HepG2 (cell line): ENCODE data around the gene CNTNAP1. TPM values are rescaled to one million over a fixed set of nuclear protein-coding genes. Genes with fewer than 3 reads are reported as not detected.
A peak's percentile ranks its signal among the peaks of the same experiment; 100 is the strongest.

Experiments
- ATAC-seq: fragments of 200-7000 bp; cut with Tn5 transposase; 3 replicates; pipeline ENCODE4 v1.9.1; 2020; ENCODE audit warnings: mild to moderate bottlenecking, moderate library complexity
- BruUV-seq: library from RNA; stranded (reverse); fragments of 400-500 nt; replicated peaks from 2 replicates; lab custom pipeline; 2021; lab: Mats Ljungman, UMichigan
- CTCF ChIA-PET: fragments of 300-600 bp; formaldehyde crosslinking; extraction: SDS; loops from one replicate; lab custom pipeline; 2021; ENCODE audit warnings: low total read pairs, inconsistent platforms, low intra/inter-chr PET ratio; lab: Yijun Ruan, JAX
- POLR2A ChIA-PET: fragments of 350-600 bp; sonication (Branson Sonifier 250); formaldehyde crosslinking; loops from one replicate; lab custom pipeline; 2020; ENCODE audit warnings: antibody characterized with exemption, inconsistent platforms; lab: Yijun Ruan, JAX
- DNase-seq: peaks from one replicate; pipeline ENCODE4 v3.0.0-alpha.2; 2015; ENCODE audit warnings: low spot score
- FAIRE-seq: peaks from 3 replicates; lab custom pipeline; 2011; peaks lifted over from hg19 to GRCh38; lab: Jason Lieb, UNC
- H2AFZ ChIP-seq: one replicate; pipeline ENCODE4 v1.6.1; 2011; ENCODE audit warnings: low read length, inconsistent platforms
- H3K27ac ChIP-seq: fragments of 300-600 bp; 3 replicates; pipeline ENCODE4 v1.8.0; 2011; ENCODE audit warnings: mixed run types, mild to moderate bottlenecking, mixed read lengths, low read length, inconsistent platforms; ENCODE audit not compliant: insufficient read depth; ENCODE audit errors: extremely low read length
- H3K27me3 ChIP-seq, 2 experiments: fragments of 200-600 bp in 1 of 2; 2 replicates in 1 of 2; 3 replicates in 1 of 2; pipeline versions ENCODE4 v1.6.0 to v1.8.0; 2011; ENCODE audit warnings: low read length in 2 of 2, mild to moderate bottlenecking in 2 of 2, moderate library complexity in 2 of 2, inconsistent platforms in 1 of 2; ENCODE audit not compliant: insufficient read depth in 2 of 2, control insufficient read depth in 1 of 2
- H3K36me3 ChIP-seq, 2 experiments: fragments of 200-600 bp in 1 of 2; replicated peaks in 1 of 2; 2 replicates in 1 of 2; 3 replicates in 1 of 2; pipeline versions ENCODE4 v1.5.1 to v1.8.0; 2011; ENCODE audit warnings: low read length in 2 of 2, inconsistent platforms in 1 of 2; ENCODE audit not compliant: insufficient read depth in 2 of 2, control insufficient read depth in 1 of 2
- H3K4me1 ChIP-seq: 2 replicates; pipeline ENCODE4 v1.5.1; 2012; ENCODE audit warnings: low read length, inconsistent platforms; ENCODE audit not compliant: insufficient read depth
- H3K4me2 ChIP-seq: 2 replicates; pipeline ENCODE4 v1.6.0; 2011; ENCODE audit warnings: low read depth, low read length, inconsistent platforms
- H3K4me3 ChIP-seq, 3 experiments: fragments of 200-600 bp in 1 of 3; sonication (generic), shearing (Covaris generic) in 1 of 3; replicated peaks in 1 of 3; 2 replicates each; pipeline ENCODE4 v1.5.1; 2011 to 2016; ENCODE audit warnings: low read length in 3 of 3, inconsistent platforms in 2 of 3, low read depth in 2 of 3, mild to moderate bottlenecking in 2 of 3, control low read depth in 1 of 3, mixed read lengths in 1 of 3; ENCODE audit not compliant: insufficient read depth in 1 of 3
- H3K79me2 ChIP-seq: one replicate; pipeline ENCODE4 v1.6.1; 2011; ENCODE audit warnings: low read length, inconsistent platforms; ENCODE audit not compliant: insufficient read depth
- H3K9ac ChIP-seq: 2 replicates; pipeline ENCODE4 v1.6.0; 2011; ENCODE audit warnings: mild to moderate bottlenecking, low read depth, low read length, inconsistent platforms; ENCODE audit not compliant: insufficient read depth
- H3K9me3 ChIP-seq: 2 replicates; pipeline ENCODE4 v1.5.1; 2012; ENCODE audit warnings: mild to moderate bottlenecking, low read length
- H4K20me1 ChIP-seq: 2 replicates; pipeline ENCODE4 v1.6.0; 2011; ENCODE audit warnings: inconsistent platforms, mild to moderate bottlenecking, low read length, moderate library complexity; ENCODE audit not compliant: insufficient read depth
- IRF2 ChIP-seq: IDR thresholded peaks from 2 replicates; pipeline ENCODE4 v1.6.1; 2018; ENCODE audit warnings: missing genetic modification reagents, missing compliant biosample characterization
- NFKBIZ ChIP-seq: IDR thresholded peaks from 2 replicates; pipeline ENCODE4 v1.6.1; 2018; ENCODE audit warnings: missing genetic modification reagents, missing compliant biosample characterization
- PAWR ChIP-seq: sonication (generic); formaldehyde crosslinking; IDR thresholded peaks from 2 replicates; pipeline ENCODE4 v1.4.0; 2020; ENCODE audit warnings: missing genetic modification reagents, mild to moderate bottlenecking, borderline replicate concordance
- RXRA ChIP-seq: sonication (generic); formaldehyde crosslinking; IDR thresholded peaks from 2 replicates; pipeline ENCODE4 v1.5.1; 2020; ENCODE audit warnings: missing genetic modification reagents
- TEAD3 ChIP-seq: optimal IDR thresholded peaks from 2 replicates; pipeline ENCODE3; 2016; ENCODE audit warnings: borderline replicate concordance
- WIZ ChIP-seq: sonication (generic); formaldehyde crosslinking; IDR thresholded peaks from 2 replicates; pipeline ENCODE4 v1.5.1; 2020; ENCODE audit warnings: mild to moderate bottlenecking, missing genetic modification reagents
- ZBTB38 ChIP-seq: sonication (generic); formaldehyde crosslinking; IDR thresholded peaks from 2 replicates; pipeline ENCODE4 v1.5.1; 2020; ENCODE audit warnings: mild to moderate bottlenecking, missing genetic modification reagents
- ZFP36L2 ChIP-seq: sonication (generic); formaldehyde crosslinking; IDR thresholded peaks from 2 replicates; pipeline ENCODE4 v1.4.0; 2020; ENCODE audit warnings: missing genetic modification reagents
- ZFP90 ChIP-seq: sonication (generic); formaldehyde crosslinking; IDR thresholded peaks from 2 replicates; pipeline ENCODE4 v1.8.0; 2022; ENCODE audit warnings: missing genetic modification reagents, mild to moderate bottlenecking, inconsistent platforms, borderline replicate concordance
- ZNF672 ChIP-seq: sonication (generic); formaldehyde crosslinking; IDR thresholded peaks from 2 replicates; pipeline ENCODE4 v1.8.1; 2022; ENCODE audit warnings: missing genetic modification reagents
- ZSCAN31 ChIP-seq: sonication (generic); formaldehyde crosslinking; IDR thresholded peaks from 2 replicates; pipeline ENCODE4 v1.5.0; 2020; ENCODE audit warnings: low read depth, mild to moderate bottlenecking, missing genetic modification reagents
- WGBS: methylation state at CpG from one replicate; pipeline ENCODE4 v1.1.6; 2017; ENCODE audit warnings: low lambda C conversion rate; 5-methylcytosine and 5-hydroxymethylcytosine counted together
- in situ Hi-C: cut with HindIII; loops from 2 replicates; pipeline ENCODE4 v1.10.0; 2017; ENCODE audit warnings: low pct_unique_long_range_greater_than_20kb; ENCODE audit not compliant: extremely low pct_ligation_motif_present
- intact Hi-C: fragments of 100-400 bp; cut with micrococcal nuclease; formaldehyde crosslinking; loops from one replicate; pipeline ENCODE4 v1.10.0; 2022; ENCODE audit not compliant: unreplicated experiment
- polyA plus RNA-seq, 8 experiments: library from polyadenylated mRNA; depleted of rRNA in 3 of 8; stranded (reverse) in 7 of 8; unstranded in 1 of 8; fragments of >200 nt; fragmentation: Illumina TruSeq in 4 of 8; extraction: Trizol in 4 of 8; gene quantifications; 2 replicates each; pipeline versions ENCODE4 v1.2.1 to v1.2.3, GENCODE V29; 2011 to 2016; ENCODE audit warnings: low read depth in 4 of 8, missing spikeins in 1 of 8, mixed read lengths in 1 of 8; ENCODE audit not compliant: insufficient read depth in 1 of 8
- total RNA-seq, 5 experiments: library from RNA; depleted of rRNA; stranded (reverse); fragments of >200 nt; fragmentation: Illumina TruSeq; extraction: Trizol; gene quantifications; 2 replicates each; pipeline ENCODE4 v1.2.3, GENCODE V29; 2016; ENCODE audit warnings: low read depth in 1 of 5
- TF ChIP-seq, protein P1 (sequence below): sonication (generic); formaldehyde crosslinking; IDR thresholded peaks from 2 replicates; pipeline ENCODE4 v1.5.0; 2020; ENCODE audit warnings: missing genetic modification reagents
- TF ChIP-seq, protein P2 (sequence below): sonication (generic); formaldehyde crosslinking; IDR thresholded peaks from 2 replicates; pipeline ENCODE4 v1.5.0; 2020; ENCODE audit warnings: missing genetic modification reagents
- TF ChIP-seq, protein P3 (sequence below): sonication (generic); formaldehyde crosslinking; conservative IDR thresholded peaks from 2 replicates; pipeline ENCODE4 v1.4.0; 2020; ENCODE audit warnings: missing genetic modification reagents
- TF ChIP-seq, protein P4 (sequence below): sonication (generic); formaldehyde crosslinking; IDR thresholded peaks from 2 replicates; pipeline ENCODE4 v1.5.1; 2020; ENCODE audit warnings: mild to moderate bottlenecking, missing genetic modification reagents, moderate library complexity

Gene CNTNAP1
- total and polyA plus RNA-seq, 2 of the 13 experiments (the other 11 are each of a cell fraction or from before 2014, with no cell fraction given), result 4.5 to 7.7 TPM

DNA sequence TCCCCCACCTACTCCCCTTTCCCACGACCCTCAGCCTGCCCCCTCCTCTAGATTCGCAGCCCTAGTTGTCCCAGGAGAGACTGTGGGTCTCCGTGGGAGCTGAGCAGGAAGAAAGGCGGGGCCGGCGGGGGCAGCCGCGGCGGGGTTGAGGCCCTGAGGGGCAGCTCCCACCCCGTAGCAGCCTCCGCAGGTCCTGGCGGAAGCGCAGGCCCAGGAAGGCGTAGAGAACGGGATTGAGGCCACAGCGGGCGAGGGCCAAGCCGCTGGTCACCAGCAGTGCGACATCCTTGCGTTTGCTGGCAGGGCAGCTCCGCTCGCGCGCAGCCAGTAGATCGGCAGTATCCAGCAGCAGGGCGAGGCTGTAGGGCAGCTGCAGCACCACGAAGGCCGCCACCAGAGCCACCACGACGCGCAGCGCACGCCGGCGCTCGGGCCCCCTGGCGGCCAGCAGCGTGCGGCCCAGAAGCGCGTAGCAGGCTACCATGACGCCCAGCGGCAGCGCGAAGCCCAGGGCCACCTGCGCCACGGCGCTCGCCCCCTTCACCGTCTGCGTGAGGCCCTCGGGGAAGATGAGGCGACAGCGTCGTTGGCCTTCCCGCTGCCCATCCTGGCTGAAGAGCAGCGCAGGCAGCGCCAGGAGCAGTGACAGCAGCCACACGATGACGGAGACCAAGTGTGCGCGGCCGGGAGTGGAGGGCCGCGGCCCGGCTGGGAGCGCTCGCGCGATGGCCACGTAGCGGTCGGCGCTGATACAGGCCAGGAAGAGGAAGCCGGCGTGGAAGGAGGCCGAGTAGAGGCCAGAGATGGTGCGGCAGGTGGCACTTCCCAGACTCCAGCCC lies 2.6 kb upstream of the CNTNAP1 start:
- Histone ChIP-seq H2AFZ (no peak overlapping the region), H3K9ac (peak overlapping the region; percentile 30; the same call in 1 of the 2 replicates), H3K4me3 (0 out of 6 replicates have a peak overlapping the region, but pooled peaks of 1 of the 3 experiments have one; percentile 88), H3K36me3 (no peaks in the 10 kb centered on the region), H3K79me2 (peaks cover 19% of the 10 kb centered on the region), H4K20me1 (no peaks in the 10 kb centered on the region; the same call in 1 of the 2 replicates), H3K9me3 (no peaks in the 10 kb centered on the region), H3K4me2 (peak overlapping the region; percentile 99), H3K27me3 (no peaks in the 10 kb centered on the region), H3K27ac (peak overlapping the region; percentile 35), H3K4me1 (peaks cover 54% of the 10 kb centered on the region)
- 94% methylated on average over 77 of the region's 78 CpGs for WGBS
- BruUV-seq, result no TSS peak
- DNase-seq (no peak), ATAC-seq (no peak), FAIRE-seq (no peak)
- in situ Hi-C loops, result no loop called here
- intact Hi-C loops, result loop anchor here (2.0 kb wide), 2 partner anchors 71 to 101 kb away; partner anchors contain the start of genes RETREG3 and TUBG1
- CTCF ChIA-PET, result interaction anchor here (1.7 kb wide), 1 partner anchor 61 kb away, joined by 6 read pairs; no protein-coding TSS in a partner anchor
- POLR2A ChIA-PET, result interaction anchor here (1.2 to 6.3 kb wide), 11 partner anchors 12 to 319 kb away, joined by 3 to 65 read pairs (median 8); partner anchors contain the start of genes PSMC3IP, RETREG3, RPL27 and TUBG1
- TF ChIP-seq IRF2 (CRISPR knock-in tag) (no peak), TEAD3 (CRISPR knock-in tag) (peak; percentile 22), RXRA (CRISPR knock-in tag) (0 out of 2 replicates have a peak, but pooled peaks have one; percentile 12), ZSCAN31 (CRISPR knock-in tag) (no peak), PAWR (no peak), NFKBIZ (CRISPR knock-in tag) (no peak), WIZ (0 out of 2 replicates have a peak, but pooled peaks have one; percentile 49), ZBTB38 (CRISPR knock-in tag) (peak; percentile 100), ZFP90 (CRISPR knock-in tag) (no peak), ZFP36L2 (no peak), ZNF672 (CRISPR knock-in tag) (no peak)
- TF ChIP-seq, protein P1, sequence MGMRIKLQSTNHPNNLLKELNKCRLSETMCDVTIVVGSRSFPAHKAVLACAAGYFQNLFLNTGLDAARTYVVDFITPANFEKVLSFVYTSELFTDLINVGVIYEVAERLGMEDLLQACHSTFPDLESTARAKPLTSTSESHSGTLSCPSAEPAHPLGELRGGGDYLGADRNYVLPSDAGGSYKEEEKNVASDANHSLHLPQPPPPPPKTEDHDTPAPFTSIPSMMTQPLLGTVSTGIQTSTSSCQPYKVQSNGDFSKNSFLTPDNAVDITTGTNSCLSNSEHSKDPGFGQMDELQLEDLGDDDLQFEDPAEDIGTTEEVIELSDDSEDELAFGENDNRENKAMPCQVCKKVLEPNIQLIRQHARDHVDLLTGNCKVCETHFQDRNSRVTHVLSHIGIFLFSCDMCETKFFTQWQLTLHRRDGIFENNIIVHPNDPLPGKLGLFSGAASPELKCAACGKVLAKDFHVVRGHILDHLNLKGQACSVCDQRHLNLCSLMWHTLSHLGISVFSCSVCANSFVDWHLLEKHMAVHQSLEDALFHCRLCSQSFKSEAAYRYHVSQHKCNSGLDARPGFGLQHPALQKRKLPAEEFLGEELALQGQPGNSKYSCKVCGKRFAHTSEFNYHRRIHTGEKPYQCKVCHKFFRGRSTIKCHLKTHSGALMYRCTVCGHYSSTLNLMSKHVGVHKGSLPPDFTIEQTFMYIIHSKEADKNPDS (CRISPR knock-in tag), result no peak
- TF ChIP-seq, protein P2, sequence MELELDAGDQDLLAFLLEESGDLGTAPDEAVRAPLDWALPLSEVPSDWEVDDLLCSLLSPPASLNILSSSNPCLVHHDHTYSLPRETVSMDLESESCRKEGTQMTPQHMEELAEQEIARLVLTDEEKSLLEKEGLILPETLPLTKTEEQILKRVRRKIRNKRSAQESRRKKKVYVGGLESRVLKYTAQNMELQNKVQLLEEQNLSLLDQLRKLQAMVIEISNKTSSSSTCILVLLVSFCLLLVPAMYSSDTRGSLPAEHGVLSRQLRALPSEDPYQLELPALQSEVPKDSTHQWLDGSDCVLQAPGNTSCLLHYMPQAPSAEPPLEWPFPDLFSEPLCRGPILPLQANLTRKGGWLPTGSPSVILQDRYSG (CRISPR knock-in tag), result no peak
- TF ChIP-seq, protein P3, sequence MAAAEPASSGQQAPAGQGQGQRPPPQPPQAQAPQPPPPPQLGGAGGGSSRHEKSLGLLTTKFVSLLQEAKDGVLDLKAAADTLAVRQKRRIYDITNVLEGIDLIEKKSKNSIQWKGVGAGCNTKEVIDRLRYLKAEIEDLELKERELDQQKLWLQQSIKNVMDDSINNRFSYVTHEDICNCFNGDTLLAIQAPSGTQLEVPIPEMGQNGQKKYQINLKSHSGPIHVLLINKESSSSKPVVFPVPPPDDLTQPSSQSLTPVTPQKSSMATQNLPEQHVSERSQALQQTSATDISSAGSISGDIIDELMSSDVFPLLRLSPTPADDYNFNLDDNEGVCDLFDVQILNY (CRISPR knock-in tag), result no peak
- TF ChIP-seq, protein P4, sequence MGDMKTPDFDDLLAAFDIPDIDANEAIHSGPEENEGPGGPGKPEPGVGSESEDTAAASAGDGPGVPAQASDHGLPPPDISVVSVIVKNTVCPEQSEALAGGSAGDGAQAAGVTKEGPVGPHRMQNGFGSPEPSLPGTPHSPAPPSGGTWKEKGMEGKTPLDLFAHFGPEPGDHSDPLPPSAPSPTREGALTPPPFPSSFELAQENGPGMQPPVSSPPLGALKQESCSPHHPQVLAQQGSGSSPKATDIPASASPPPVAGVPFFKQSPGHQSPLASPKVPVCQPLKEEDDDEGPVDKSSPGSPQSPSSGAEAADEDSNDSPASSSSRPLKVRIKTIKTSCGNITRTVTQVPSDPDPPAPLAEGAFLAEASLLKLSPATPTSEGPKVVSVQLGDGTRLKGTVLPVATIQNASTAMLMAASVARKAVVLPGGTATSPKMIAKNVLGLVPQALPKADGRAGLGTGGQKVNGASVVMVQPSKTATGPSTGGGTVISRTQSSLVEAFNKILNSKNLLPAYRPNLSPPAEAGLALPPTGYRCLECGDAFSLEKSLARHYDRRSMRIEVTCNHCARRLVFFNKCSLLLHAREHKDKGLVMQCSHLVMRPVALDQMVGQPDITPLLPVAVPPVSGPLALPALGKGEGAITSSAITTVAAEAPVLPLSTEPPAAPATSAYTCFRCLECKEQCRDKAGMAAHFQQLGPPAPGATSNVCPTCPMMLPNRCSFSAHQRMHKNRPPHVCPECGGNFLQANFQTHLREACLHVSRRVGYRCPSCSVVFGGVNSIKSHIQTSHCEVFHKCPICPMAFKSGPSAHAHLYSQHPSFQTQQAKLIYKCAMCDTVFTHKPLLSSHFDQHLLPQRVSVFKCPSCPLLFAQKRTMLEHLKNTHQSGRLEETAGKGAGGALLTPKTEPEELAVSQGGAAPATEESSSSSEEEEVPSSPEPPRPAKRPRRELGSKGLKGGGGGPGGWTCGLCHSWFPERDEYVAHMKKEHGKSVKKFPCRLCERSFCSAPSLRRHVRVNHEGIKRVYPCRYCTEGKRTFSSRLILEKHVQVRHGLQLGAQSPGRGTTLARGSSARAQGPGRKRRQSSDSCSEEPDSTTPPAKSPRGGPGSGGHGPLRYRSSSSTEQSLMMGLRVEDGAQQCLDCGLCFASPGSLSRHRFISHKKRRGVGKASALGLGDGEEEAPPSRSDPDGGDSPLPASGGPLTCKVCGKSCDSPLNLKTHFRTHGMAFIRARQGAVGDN (CRISPR knock-in tag), result peak; percentile 43; the same call in 1 of the 2 replicates
